Measurements from ENCODE around the gene MLXIP.

Gene MLXIP

GRCh38 chr12:122128481-122128880, 49.9 kb downstream of the MLXIP start:
- DNase-seq = no peak

GRCh38 chr12:122129131-122129530, 50.6 kb downstream of the MLXIP start:
- no peak for DNase-seq

DNA sequence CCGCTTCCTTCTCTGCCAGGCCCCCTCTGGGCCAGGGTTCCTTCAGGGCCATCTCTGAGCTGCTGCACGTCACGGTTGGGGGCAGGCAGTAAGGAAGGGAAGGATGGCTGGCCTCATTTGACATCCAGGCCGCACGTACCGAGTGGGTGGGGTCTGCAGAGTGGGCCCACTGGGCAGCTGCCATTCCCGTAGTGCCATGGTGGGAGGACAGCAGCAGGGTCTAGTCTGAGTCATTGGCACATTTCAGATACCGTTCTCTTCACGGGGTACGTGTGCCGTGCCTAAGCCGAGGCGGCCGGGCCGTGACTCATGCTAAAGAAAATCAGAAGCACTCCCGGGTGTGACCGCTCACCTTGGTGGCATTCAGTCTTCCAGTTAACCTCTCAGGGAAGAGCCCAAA, 51.6 kb downstream of the MLXIP start:
- DNase-seq = no peak

- no peak for DNase-seq
Measured at GRCh38 chr12:122133192-122133950, 54.8 kb downstream of the MLXIP start.

DNA sequence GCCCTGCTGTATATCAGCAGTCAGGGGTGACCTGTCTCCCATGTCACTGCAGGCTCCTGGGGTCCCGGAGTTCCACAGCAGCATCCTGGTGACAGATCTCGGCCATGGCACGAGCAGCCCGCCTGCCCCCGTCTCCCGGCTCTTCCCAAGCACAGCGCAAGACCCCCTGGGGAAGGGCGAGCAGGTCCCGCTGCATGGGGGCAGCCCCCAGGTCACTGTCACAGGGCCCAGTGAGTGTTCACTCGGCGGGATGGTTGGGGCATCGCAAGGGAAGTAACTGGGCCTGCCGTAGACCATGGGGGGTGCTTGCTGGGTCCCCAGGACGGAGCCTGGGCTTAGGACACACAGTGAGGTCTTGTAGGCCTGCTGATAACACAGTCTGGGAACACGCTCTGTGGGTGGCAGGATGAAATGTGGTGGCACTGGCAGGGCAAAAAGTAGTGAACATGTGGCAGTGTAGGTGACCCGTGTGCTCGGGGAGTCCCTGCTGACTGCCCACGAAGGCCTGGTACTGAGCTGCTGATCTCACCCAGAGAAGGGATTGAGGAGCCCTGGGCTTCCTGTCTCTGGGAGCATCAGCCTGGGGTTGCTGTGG, 57.0 kb downstream of the MLXIP start:
- DNase-seq = no peak

GRCh38 chr12:122137229-122137628, 58.7 kb downstream of the MLXIP start:
- DNase-seq = no peak

DNA sequence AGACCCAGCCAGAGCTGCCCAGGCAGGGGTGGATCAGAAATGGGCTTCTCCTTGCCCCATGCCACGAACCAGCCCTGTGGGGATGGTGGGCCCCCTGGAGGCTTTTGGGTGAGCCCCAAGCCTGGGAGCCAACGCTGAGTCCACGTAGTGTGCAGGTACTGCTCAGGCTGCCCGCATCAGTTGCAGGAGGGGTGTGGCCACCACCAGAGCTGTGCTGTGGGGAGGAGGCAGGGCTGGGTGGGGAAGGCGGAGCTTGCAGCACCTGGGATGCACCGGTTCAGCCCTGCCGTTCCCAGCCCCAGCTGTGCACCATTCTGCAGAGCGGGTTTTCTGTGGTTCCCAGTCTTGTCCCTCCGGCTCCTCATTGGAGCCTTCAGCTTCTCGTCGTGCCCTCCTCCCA, 59.1 kb downstream of the MLXIP start:
- DNase-seq = peak; percentile 31

GRCh38 chr12:122138181-122138580, 59.6 kb downstream of the MLXIP start:
- no peak for DNase-seq

DNA sequence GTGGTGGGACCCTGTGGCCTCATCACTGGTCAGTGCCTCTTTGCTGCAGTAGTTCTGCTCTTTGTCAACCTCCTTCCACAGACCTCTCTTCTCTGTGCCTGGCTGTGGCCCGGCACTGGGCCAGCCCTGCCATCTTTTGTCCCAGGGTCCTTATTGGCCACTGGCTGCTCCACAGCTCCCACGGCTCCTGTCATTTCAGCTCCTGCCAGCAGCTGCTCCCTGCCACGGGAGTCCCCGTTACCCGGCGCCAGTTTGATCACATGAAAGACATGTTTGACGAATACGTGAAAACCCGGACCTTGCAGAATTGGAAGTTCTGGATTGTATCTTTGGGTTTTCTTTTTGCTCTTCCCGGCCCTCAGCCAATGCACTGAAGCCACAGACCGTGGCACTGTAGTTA, 60.1 kb downstream of the MLXIP start:
- no peak for DNase-seq

DNA sequence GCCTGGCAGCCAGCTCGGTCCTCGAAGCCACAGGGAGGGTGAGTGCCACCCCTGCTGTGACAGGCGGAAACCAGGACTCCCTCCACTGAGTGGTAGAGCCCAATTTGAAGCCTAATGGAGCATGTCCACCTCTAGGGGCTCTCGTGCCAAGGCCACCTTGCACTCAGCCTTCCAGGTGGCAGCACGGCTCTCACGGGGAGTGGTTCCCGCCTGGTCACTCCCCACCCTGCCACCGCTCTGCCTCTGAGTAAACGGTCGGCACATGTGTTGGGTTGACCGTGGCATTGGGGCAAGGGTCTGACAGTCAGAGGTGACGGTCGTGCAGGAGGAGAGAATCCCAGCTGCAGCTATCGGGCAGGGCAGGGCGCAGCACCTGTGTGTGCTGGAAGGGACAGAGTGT, 60.7 kb downstream of the MLXIP start:
- no peak for DNase-seq

DNA sequence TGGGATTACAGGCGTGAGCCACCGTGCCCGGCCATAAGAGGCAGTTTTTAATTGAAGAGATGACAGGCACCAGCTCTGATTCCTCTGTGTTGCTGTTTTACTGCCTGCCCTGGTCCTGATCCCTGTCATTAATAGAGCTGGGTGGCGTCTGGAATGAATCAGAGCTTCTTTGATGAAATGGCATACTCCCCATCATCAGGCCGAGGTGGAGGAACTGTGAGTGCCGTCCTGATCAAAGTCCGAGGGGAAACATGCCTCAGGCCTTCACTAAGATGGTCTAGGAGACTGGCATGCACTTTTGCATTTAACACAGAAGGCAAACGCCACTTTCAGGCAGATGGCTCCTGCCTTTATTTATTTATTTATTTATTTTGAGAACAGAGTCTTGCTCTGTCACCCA, 61.4 kb downstream of the MLXIP start:
- no peak for DNase-seq

GRCh38 chr12:122140467-122141257, 62.1 kb downstream of the MLXIP start:
- DNase-seq = no peak

DNA sequence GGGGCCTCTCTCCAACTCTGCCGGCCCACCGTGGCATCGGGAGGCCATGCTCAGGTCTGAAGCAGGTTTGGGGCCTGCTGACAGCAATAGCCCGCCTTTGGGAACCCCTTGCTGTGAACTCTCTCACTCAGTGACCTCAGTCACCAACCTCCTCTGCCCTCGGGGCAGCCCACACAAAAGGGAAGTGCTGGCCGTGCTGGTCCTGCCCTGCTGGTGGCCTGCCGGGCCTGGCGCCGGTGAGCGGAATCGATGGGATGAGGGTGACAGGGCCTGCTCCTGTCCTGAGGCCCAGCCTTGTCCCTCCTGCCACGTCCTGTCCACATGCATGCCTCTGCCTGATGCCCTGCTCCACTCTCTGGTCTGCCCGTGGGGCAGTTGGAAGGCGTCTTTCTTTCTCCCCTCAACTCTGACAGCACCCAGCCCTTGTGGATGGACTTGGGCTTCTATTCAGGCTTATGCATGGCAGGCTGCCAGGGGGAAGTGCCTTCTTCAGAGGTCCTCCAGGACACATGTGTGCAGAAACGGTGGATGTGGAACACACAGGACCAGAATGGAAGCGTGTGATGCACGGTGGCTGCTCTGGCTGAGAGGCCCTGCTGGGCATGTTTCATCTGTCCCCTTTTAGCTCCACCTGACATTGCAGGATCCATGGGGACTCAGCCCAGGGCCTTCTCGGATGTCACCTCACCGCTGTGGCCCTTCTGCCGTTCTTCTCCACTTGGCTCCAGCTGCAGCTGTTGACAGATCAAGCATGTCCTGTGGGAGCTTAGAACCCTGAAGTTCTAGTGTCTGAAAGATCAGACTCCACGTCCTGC, 63.6 kb downstream of the MLXIP start:
- no peak for DNase-seq

DNA sequence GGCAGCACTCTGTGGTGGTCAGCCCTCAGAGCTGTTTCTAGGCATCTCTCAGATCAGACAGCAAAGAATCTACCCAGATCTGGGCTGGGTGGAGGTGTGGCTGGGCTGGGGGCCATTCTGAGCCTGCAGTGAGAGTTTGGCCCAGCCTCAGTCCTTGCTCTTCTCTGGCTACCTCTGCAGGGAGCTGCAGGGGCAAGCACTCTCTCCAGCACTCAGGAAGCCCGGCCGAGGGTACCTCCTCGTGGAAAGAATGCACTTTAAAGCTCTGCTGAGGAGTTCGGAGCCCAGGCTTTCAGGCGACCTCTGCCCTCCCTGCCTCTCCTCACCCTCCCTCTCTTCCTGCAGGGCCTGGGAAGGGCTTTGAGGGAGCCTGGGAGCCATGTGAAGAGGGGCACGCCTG, 64.3 kb downstream of the MLXIP start:
- no peak for DNase-seq

DNA sequence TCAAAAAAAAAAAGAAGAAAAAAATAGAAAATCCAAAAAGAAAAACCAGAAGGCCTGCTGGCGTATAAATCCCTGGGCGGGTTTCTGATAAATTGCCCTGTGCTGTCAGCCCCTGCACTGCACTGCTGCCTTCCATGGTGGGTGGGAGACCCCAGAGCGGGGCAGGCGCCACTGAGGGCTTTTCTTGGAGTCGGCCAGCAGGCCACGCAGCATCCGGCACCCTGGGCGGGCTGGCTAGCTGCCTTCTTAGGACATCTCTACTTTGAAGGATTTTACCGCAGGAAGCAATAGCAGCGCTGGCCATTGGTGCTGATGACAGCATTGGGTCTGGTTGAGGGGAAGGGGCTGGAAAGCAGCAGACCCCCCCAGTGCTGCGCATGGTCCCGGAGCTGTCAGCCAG, 66.3 kb downstream of the MLXIP start:
- DNase-seq = no peak

DNA sequence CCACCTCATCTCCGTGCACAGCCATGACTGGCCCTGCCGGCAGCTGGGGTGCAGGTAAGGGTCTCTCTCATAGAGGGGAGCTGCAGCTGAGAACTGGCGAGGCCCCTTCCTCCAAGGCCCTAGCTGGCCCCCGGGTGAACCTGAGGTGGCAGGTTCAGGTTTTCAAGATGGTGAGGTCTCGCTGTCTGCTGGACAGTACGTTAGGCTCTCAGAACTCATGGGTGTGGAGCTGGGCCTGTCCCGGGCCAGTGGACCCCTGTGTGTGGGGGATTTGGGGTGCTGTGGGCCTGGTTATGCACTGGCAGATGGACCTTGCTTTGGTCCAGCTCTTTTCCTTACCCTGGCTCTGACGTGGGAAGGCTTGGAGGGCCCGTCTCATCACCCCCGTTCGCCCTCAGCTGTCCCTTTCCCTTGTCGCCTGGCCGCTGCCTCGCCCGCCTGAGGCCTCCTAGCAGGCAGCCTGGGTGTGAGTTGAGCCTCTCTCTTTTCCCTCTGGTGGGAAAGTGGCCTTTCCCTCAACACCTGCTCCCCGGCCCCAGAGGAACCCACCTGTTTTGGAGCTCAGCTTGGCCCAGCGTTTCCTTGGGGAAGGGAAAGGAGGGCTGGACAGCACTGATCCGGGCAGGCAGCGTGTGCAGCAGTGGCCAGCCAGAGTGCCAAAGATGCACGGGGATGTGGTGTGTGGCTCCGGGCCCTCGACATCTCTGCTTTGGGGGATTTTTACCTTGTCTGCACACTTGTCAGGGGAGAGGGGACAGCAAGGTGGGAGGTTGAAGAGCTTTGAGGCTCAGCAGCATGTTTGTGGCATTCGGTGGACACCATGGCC, 67.2 kb downstream of the MLXIP start:
- DNase-seq = no peak

- no peak for DNase-seq
Measured at GRCh38 chr12:122147514-122148290, 69.1 kb downstream of the MLXIP start.

GRCh38 chr12:122148657-122149056, 70.1 kb downstream of the MLXIP start:
- no peak for DNase-seq

GRCh38 chr12:122150127-122150681, 71.6 kb downstream of the MLXIP start:
- no peak for DNase-seq

- no peak for DNase-seq
Measured at GRCh38 chr12:122152754-122153153, 74.2 kb downstream of the MLXIP start.

- no peak for DNase-seq
Measured at GRCh38 chr12:122155705-122156104, 77.1 kb downstream of the MLXIP start.

Data from NCI-H526 treated with DMSO at 0.1 percent for 48 hours (cell line).